LNCAP (cell line): Measurements from ENCODE around the gene YPEL2.

ENCODE experiments used
- TF ChIP-seq, protein P1 (sequence below): fragments of 450-650 bp; IDR thresholded peaks from 2 replicates; pipeline ENCODE4 v1.5.1; 2017; ENCODE audit warnings: mild to moderate bottlenecking

Gene YPEL2

GRCh38 chr17:59404471-59404870, 73.0 kb downstream of the YPEL2 start:
- TF ChIP-seq, protein P1, sequence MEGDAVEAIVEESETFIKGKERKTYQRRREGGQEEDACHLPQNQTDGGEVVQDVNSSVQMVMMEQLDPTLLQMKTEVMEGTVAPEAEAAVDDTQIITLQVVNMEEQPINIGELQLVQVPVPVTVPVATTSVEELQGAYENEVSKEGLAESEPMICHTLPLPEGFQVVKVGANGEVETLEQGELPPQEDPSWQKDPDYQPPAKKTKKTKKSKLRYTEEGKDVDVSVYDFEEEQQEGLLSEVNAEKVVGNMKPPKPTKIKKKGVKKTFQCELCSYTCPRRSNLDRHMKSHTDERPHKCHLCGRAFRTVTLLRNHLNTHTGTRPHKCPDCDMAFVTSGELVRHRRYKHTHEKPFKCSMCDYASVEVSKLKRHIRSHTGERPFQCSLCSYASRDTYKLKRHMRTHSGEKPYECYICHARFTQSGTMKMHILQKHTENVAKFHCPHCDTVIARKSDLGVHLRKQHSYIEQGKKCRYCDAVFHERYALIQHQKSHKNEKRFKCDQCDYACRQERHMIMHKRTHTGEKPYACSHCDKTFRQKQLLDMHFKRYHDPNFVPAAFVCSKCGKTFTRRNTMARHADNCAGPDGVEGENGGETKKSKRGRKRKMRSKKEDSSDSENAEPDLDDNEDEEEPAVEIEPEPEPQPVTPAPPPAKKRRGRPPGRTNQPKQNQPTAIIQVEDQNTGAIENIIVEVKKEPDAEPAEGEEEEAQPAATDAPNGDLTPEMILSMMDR = no peak

DNA sequence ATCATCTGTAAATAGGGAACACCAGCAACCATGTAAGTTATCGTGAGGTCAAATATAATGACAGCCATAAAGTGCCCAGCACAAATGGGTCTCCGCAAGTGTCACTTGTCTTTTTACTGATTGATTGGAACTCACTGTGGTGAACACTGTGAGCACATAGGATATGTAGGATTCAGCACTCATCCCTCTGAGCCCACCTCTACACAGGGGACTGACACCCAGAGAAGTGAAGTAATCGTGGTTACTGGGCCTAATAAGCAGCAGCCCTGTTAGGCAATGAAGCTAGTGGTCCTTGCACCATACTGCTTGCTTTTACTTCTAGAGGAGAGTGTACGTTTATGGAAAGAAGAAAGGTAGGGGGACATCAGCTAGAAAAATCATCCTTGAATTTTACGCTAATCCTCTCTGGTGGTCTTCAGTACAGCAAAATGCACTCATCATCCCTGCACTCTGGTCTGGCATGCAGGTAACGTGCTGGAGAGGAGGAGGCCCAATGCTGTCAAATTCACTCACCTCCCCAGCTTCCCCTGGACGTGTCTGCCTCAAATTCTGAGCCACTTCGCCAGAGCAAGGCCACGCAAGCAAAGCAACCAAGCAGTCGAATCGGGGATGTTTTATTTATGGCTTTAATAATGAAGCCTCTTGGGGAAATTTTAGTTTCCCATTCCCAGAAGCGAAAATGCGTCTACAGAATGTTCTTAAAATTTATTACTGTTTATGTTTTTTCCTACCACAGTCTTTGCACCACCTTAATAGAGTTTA, 74.7 kb downstream of the YPEL2 start:
- TF ChIP-seq, protein P1 = no peak

DNA sequence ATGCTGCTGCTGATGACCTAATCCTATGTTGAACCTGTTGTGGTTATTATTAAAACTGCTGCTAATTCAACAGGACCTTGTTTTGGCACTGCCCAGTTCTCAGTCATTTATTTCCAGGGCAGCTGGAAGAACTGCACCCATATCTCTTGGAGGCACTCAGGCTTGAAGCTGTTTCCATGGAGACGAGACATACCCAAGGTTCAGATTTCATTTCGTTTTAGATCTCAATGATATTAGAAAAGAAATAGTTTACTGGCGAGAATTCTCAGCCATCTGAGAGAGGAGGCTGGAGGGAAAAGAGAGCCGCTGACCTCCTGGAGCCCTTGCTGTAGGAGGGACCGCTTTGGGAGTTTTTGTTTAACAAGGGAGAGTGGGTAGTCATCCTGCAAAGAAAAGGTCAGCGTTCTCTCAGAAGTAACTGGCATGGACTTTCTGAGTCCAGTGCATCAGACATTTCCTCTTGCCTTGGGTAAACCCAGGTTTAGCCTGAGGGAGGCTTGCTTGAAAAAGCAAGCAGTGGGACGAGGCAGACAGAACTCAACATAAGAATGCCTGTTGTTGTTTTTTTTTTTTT, 75.4 kb downstream of the YPEL2 start:
- TF ChIP-seq, protein P1 = no peak

GRCh38 chr17:59409336-59410048, 78.0 kb downstream of the YPEL2 start:
- TF ChIP-seq, protein P1 = no peak

DNA sequence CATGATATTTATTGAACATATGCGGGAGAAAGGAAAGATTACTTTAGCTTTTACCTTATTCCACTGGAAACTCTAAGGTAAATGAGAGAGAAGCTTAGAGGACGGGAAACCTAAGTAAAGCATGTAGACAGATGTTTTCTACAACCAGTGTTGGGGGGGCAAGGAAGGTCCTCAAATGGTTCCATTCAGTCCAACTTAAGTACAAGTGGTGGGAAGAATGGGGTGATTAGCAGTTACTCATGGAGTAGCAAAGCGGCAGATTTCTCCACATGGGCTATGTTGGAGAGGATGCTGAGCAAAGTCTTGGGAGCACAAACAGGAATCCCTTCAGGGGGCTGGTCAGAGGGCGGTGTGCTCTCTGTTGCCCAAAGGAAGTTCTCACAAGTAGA, 78.6 kb downstream of the YPEL2 start:
- TF ChIP-seq, protein P1 = no peak

GRCh38 chr17:59413014-59413766, 81.7 kb downstream of the YPEL2 start:
- TF ChIP-seq, protein P1 = no peak

- TF ChIP-seq, protein P1 = no peak
These were observed 83.9 kb downstream of the YPEL2 start for GRCh38 chr17:59415397-59415796.
